A375 (cell line): Measurements from ENCODE around the gene MDN1. TPM values are rescaled to one million over a fixed set of nuclear protein-coding genes. Genes with fewer than 3 reads are reported as not detected.

Experiments
- small RNA-seq: library from RNA; depleted of rRNA; stranded (forward); fragments of <200 nt; gene quantifications from one replicate; pipeline ENCODE3, GENCODE V24; 2014
- total RNA-seq: library from RNA; depleted of rRNA; stranded (reverse); fragments of >200 nt; shearing (Covaris generic); gene quantifications from 2 replicates; pipeline ENCODE4 v1.2.3, GENCODE V29; 2014; rRNA removed

Gene MDN1
- total RNA-seq = 15.9 and 17.9 TPM in 2 replicates

GRCh38 chr6:89819336-89820130 is at the start of gene MDN1:
Gene MDN1 (minus strand): TSS chr6:89819794. CDS start chr6:89819607, 187 bp downstream.

GRCh38 chr6:89829472-89830169 is 10.0 kb upstream of the MDN1 start, which contains the start of gene CASP8AP2:
Gene CASP8AP2 (plus strand): TSS chr6:89829880.

GRCh38 chr6:89638320-89639195 is 181.0 kb downstream of the MDN1 start, which contains the start of gene LYRM2:
Gene LYRM2 (minus strand): TSS chr6:89638747. CDS start chr6:89638716, 31 bp downstream.

Small RNA genes within 50 kb of the gene (small RNA-seq; reads per million reads assigned to genes)
- gene DNAJC19P6 = not detected
- not detected for gene RF00019

Other genes with a start within 250 kb of the MDN1 start
- gene LYRM2, start 181.0 kb downstream of the MDN1 start, total RNA-seq = 8.6 and 15.3 TPM in 2 replicates
- 9.7 and 11.0 TPM in 2 replicates for gene CASP8AP2, start 10.1 kb upstream of the MDN1 start, total RNA-seq
- not detected in 2 replicates for gene GJA10, start 74.7 kb upstream of the MDN1 start, total RNA-seq